ENCODE results near the gene PIGH.

GRCh38 chr14:67566908-67567307 lies 33.2 kb downstream of the PIGH start:
- TF ChIP-seq CTCF (IDR thresholded peaks at IDR 0.05) (no peak), POLR2A (IDR thresholded peaks at IDR 0.05) (no peak), EP300 (IDR thresholded peaks at IDR 0.05) (no peak), POLR2AphosphoS5 (IDR thresholded peaks at IDR 0.05) (no peak)
